Hematopoietic multipotent progenitor cell treated with erythropoietin and hydrocortisone succinate and interleukin-3 and kit ligand, for 4 days (in vitro differentiated cells): ENCODE data around the gene SPOCK1.

Experiments
- DNase-seq: peaks from one replicate; pipeline ENCODE4 v3.0.0-alpha.2; 2015

Gene SPOCK1

GRCh38 chr5:137141779-137142178, 357.3 kb downstream of the SPOCK1 start:
- no peak for DNase-seq

GRCh38 chr5:137136991-137137632, 362.0 kb downstream of the SPOCK1 start:
- DNase-seq = no peak

GRCh38 chr5:137134920-137135532, 364.1 kb downstream of the SPOCK1 start:
- DNase-seq = no peak

- DNase-seq = no peak
Measured at GRCh38 chr5:137129886-137130680, 369.0 kb downstream of the SPOCK1 start.

- DNase-seq = no peak
Measured at GRCh38 chr5:137128012-137128411, 371.1 kb downstream of the SPOCK1 start.

GRCh38 chr5:137126829-137127228, 372.3 kb downstream of the SPOCK1 start:
- DNase-seq = no peak

GRCh38 chr5:137122558-137122957, 376.6 kb downstream of the SPOCK1 start:
- no peak for DNase-seq

GRCh38 chr5:137122075-137122474, 377.1 kb downstream of the SPOCK1 start:
- DNase-seq = no peak

- no peak for DNase-seq
Measured at GRCh38 chr5:137119321-137119720, 379.8 kb downstream of the SPOCK1 start.

GRCh38 chr5:137118629-137119028, 380.5 kb downstream of the SPOCK1 start:
- DNase-seq = no peak

- DNase-seq = no peak
Measured at GRCh38 chr5:137115152-137115551, 384.0 kb downstream of the SPOCK1 start.

GRCh38 chr5:137114529-137114928, 384.6 kb downstream of the SPOCK1 start:
- DNase-seq = peak; percentile 3

GRCh38 chr5:137113939-137114338, 385.2 kb downstream of the SPOCK1 start:
- no peak for DNase-seq

GRCh38 chr5:137113161-137113560, 386.0 kb downstream of the SPOCK1 start:
- no peak for DNase-seq

- DNase-seq = no peak
Measured at GRCh38 chr5:137105351-137106035, 393.6 kb downstream of the SPOCK1 start.

- no peak for DNase-seq
Measured at GRCh38 chr5:137101544-137101943, 397.6 kb downstream of the SPOCK1 start.

GRCh38 chr5:137099651-137100050, 399.5 kb downstream of the SPOCK1 start:
- DNase-seq = no peak

GRCh38 chr5:137098663-137099062, 400.5 kb downstream of the SPOCK1 start:
- no peak for DNase-seq

- no peak for DNase-seq
Measured at GRCh38 chr5:137098238-137098637, 400.9 kb downstream of the SPOCK1 start.

- DNase-seq = no peak
Measured at GRCh38 chr5:137097203-137097602, 401.9 kb downstream of the SPOCK1 start.

- DNase-seq = no peak
Measured at GRCh38 chr5:137096149-137097103, 402.7 kb downstream of the SPOCK1 start.

GRCh38 chr5:137095597-137095996, 403.5 kb downstream of the SPOCK1 start:
- DNase-seq = no peak
